ENCODE data around the gene NTM.

DNA sequence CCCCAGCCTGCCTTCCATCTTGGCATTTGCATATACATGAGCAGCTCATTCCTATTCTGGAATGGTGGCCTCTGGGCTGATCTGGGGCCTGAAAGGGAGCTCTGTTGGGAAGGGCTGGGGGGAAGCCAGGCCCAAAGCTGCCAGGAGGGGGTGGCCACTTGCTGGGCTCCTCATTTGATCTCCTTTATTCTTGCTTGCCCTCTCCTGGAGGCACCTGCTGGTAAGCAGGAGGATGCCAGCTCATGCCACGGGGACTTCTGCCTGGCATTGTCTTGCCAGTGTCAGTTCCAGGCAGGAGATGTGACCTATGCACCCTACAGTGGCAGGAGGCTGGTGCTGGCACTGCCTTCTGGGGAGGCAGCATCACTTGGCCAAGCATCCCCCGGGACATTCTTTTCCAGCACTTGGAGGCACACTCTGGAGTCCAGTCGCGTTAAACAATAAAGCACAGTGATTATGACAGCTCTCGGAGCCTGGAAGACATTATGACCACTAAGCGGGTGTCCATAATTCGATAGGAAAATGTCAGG, 128.3 kb downstream of the NTM start:
- TF ChIP-seq, protein P1, sequence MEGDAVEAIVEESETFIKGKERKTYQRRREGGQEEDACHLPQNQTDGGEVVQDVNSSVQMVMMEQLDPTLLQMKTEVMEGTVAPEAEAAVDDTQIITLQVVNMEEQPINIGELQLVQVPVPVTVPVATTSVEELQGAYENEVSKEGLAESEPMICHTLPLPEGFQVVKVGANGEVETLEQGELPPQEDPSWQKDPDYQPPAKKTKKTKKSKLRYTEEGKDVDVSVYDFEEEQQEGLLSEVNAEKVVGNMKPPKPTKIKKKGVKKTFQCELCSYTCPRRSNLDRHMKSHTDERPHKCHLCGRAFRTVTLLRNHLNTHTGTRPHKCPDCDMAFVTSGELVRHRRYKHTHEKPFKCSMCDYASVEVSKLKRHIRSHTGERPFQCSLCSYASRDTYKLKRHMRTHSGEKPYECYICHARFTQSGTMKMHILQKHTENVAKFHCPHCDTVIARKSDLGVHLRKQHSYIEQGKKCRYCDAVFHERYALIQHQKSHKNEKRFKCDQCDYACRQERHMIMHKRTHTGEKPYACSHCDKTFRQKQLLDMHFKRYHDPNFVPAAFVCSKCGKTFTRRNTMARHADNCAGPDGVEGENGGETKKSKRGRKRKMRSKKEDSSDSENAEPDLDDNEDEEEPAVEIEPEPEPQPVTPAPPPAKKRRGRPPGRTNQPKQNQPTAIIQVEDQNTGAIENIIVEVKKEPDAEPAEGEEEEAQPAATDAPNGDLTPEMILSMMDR (IDR thresholded peaks at IDR 0.05): no peak
- TF ChIP-seq ZFX (IDR thresholded peaks at IDR 0.05; ENCODE audit: borderline replicate concordance): no peak
